Heart right ventricle (tissue), 16 donors: ENCODE data around the gene ITFG1. TPM values are rescaled to one million over a fixed set of nuclear protein-coding genes. Genes with fewer than 3 reads are reported as not detected.

Source experiments
- ATAC-seq, 8 donors: fragments of 200-7000 bp; cut with Tn5 transposase; one replicate each; pipeline ENCODE4 v1.9.1; 2020; ENCODE audit warnings: mild to moderate bottlenecking in 8 of 8, moderate library complexity in 8 of 8, moderate number of reproducible peaks in 1 of 8
- DNase-seq, 2 donors: peaks; one replicate each; pipeline ENCODE4 v3.0.0-alpha.2; 2020
- H3K27ac ChIP-seq, 10 donors: fragments of 200-600 bp; sonication (generic) in 2 of 10; one replicate each; pipeline versions ENCODE4 v1.5.0 to v1.8.0; 2020 to 2022; ENCODE audit warnings: mild to moderate bottlenecking in 3 of 10
- H3K27me3 ChIP-seq, 7 donors: fragments of 200-600 bp; one replicate each; pipeline ENCODE4 v1.8.0; 2021 to 2022; ENCODE audit warnings: mild to moderate bottlenecking in 2 of 7
- H3K36me3 ChIP-seq, 9 donors: fragments of 200-600 bp; sonication (generic) in 1 of 9; one replicate each; pipeline versions ENCODE4 v1.5.0 to v1.8.0; 2020 to 2022; ENCODE audit warnings: mild to moderate bottlenecking in 2 of 9
- H3K4me1 ChIP-seq, 9 donors: fragments of 200-600 bp; sonication (generic) in 1 of 9; one replicate each; pipeline versions ENCODE4 v1.5.0 to v1.8.0; 2020 to 2022; ENCODE audit warnings: mild to moderate bottlenecking in 4 of 9
- H3K4me3 ChIP-seq, 10 donors: fragments of 200-600 bp; sonication (generic) in 2 of 10; one replicate each; pipeline versions ENCODE4 v1.5.0 to v1.8.0; 2020 to 2022; ENCODE audit warnings: mild to moderate bottlenecking in 7 of 10, moderate library complexity in 2 of 10
- H3K9me3 ChIP-seq, 11 donors: fragments of 200-600 bp in 10 of 11; sonication (generic) in 2 of 11; one replicate each; pipeline versions ENCODE4 v1.5.0 to v1.8.0; 2013 to 2022; ENCODE audit warnings: mild to moderate bottlenecking in 2 of 11, control low read depth in 1 of 11, moderate library complexity in 1 of 11
- CTCF ChIP-seq, 9 donors: fragments of 200-600 bp; sonication (generic) in 2 of 9; IDR thresholded peaks; one replicate each; pipeline versions ENCODE4 v1.5.0 to v1.8.0; 2021 to 2022; ENCODE audit warnings: antibody characterized with exemption in 9 of 9, mild to moderate bottlenecking in 5 of 9, moderate library complexity in 1 of 9
- WGBS, 2 donors: extraction: QIAGEN DNeasy Blood & Tissue Kit; methylation state at CpG; one replicate each; pipeline ENCODE4 v1.1.7; 2013; ENCODE audit warnings: inconsistent platforms in 1 of 2; 5-methylcytosine and 5-hydroxymethylcytosine counted together
- intact Hi-C, 10 donors: fragments of 100-400 bp; cut with DNase I; formaldehyde crosslinking; loops; one replicate each; pipeline versions ENCODE4 v1.11.1 to v1.14.2; 2022
- polyA plus RNA-seq, 2 donors: library from polyadenylated mRNA; stranded (reverse); fragments of 200-250 nt; gene quantifications; one replicate each; pipeline ENCODE4 v1.2.3, GENCODE V29; 2013
- total RNA-seq, 10 donors: library from RNA; stranded (reverse); fragmentation: NEBNext Ultra II Directional in 3 of 10; extraction: Animal tissue kit (Norgen Biotek cat#: 25700) in 3 of 10; gene quantifications; one replicate each; pipeline versions ENCODE4 v1.2.1 to v1.2.4, GENCODE V29; 2021 to 2023
- donor health status: Arrhythmogenic right ventricular cardiomyopathy.
- donor health status: ischemic (EF 13 %, LVEDD 7.1; RV severe dilation, severe dysfunction).
- donor health status: healthy with polysubstance abuse.
- donor health status: DM: no; HTN: yes; CAD: no.
- donor health status: DM: no; HTN: no; CAD: no.
- donor health status: ischemic (EF 25% LVEDD 6.9; RV normal size, moderate dysfunction).
- donor health status: ischemic (EF 25% LVEDD 5.7; RV mildly dilated, moderate dysfunction).
- donor health status: healthy.
- donor health status: DM: yes; HTN: yes; CAD: no.
- donor health status: Ischemic cardiomyopathy.
- donor health status: ischemic (EF 35%, LVEDD 5.7; RV mildly dilated, moderate dysfunction).
- donor health status: nonischemic (EF 11% LVEDD 7.7; RV severe dilation, severe dysfunction).
- donor health status: DM: yes; HTN: yes; CAD: no.
- donor health status: PGD.
- donor health status: ischemic (EF 29% LVEDD 5.4; RV normal size, mild dysfunction).
- donor health status: nonischemic (EF 23%, LVEDD 6.1; RV moderate dilation, normal function).

ITFG1 gene
- total and polyA plus RNA-seq, 12 donors: 10.1 to 94.5 (median 72.3) TPM

GRCh38 chr16:47162670-47163420, 298.0 kb downstream of the ITFG1 start:
- no peak for ATAC-seq
- Histone ChIP-seq H3K4me3 (no peak overlapping the region), H3K4me1 (no peaks in the 10 kb centered on the region), H3K9me3 (no peaks in the 10 kb centered on the region), H3K27ac (no peak overlapping the region), H3K36me3 (peaks cover 0 to 43% (median 7%) of the 10 kb centered on the region in 9 donors), H3K27me3 (no peaks in the 10 kb centered on the region)
- no peak for DNase-seq
- TF ChIP-seq CTCF (IDR thresholded peaks at IDR 0.05): peak in 3 of 9 donors; percentile 11 to 23 (median 12)
- intact Hi-C loops: no loop called here
- 92% methylated on average over 10 of the region's 10 CpGs for WGBS, 2 donors

GRCh38 chr16:47161464-47161863, 299.4 kb downstream of the ITFG1 start:
- no peak for ATAC-seq
- no peak overlapping the region for H3K4me3 ChIP-seq
- no peak for DNase-seq
- 91 to 94% methylated on average over 4 of the region's 4 CpGs for WGBS, 2 donors
- intact Hi-C loops: no loop called here
- TF ChIP-seq CTCF (IDR thresholded peaks at IDR 0.05): no peak
- no peaks in the 10 kb centered on the region for H3K9me3 ChIP-seq
- peaks cover 0 to 57% (median 11%) of the 10 kb centered on the region in 9 donors for H3K36me3 ChIP-seq
- H3K27me3 ChIP-seq: no peaks in the 10 kb centered on the region
- H3K27ac ChIP-seq: no peak overlapping the region
- no peaks in the 10 kb centered on the region for H3K4me1 ChIP-seq

- no peak overlapping the region for H3K4me3 ChIP-seq
- H3K27me3 ChIP-seq: no peaks in the 10 kb centered on the region
- H3K9me3 ChIP-seq: no peaks in the 10 kb centered on the region
- intact Hi-C loops: no loop called here
- no peak for TF ChIP-seq CTCF (IDR thresholded peaks at IDR 0.05)
- WGBS, 2 donors: 92 to 95% methylated on average over 3 of the region's 3 CpGs
- ATAC-seq: no peak
- H3K36me3 ChIP-seq: peaks cover 0 to 67% (median 15%) of the 10 kb centered on the region in 9 donors
- no peak overlapping the region for H3K27ac ChIP-seq
- no peaks in the 10 kb centered on the region for H3K4me1 ChIP-seq
- DNase-seq: no peak
These were observed 300.4 kb downstream of the ITFG1 start for GRCh38 chr16:47160422-47160821.

GRCh38 chr16:47158992-47159391, 301.9 kb downstream of the ITFG1 start:
- TF ChIP-seq CTCF (IDR thresholded peaks at IDR 0.05): no peak
- peaks cover 0 to 81% (median 15%) of the 10 kb centered on the region in 9 donors for H3K36me3 ChIP-seq
- intact Hi-C loops: no loop called here

More at GRCh38 chr16:47158992-47159391, 301.9 kb downstream of the ITFG1 start:
- DNase-seq: no peak
- no peak overlapping the region for H3K27ac ChIP-seq
- no peak overlapping the region for H3K4me3 ChIP-seq
- no peaks in the 10 kb centered on the region for H3K27me3 ChIP-seq
- no peaks in the 10 kb centered on the region for H3K4me1 ChIP-seq
- ATAC-seq: no peak
- no peaks in the 10 kb centered on the region for H3K9me3 ChIP-seq
